Fibroblast of skin of left quadriceps (primary cell): ENCODE measurements around the gene VPS16.

ENCODE experiments used
- DNase-seq, 2 experiments: peaks; one replicate each; pipeline ENCODE4 v3.0.0-alpha.2; 2013; ENCODE audit warnings: low read depth in 2 of 2

Gene VPS16

GRCh38 chr20:2899243-2899642 is 58.7 kb downstream of the VPS16 start:
- no peak for DNase-seq

GRCh38 chr20:2900845-2901592 is 60.5 kb downstream of the VPS16 start:
- no peak for DNase-seq

GRCh38 chr20:2902291-2902690 is 61.7 kb downstream of the VPS16 start:
- DNase-seq: no peak

- no peak for DNase-seq
Measured at GRCh38 chr20:2902818-2903217, 62.3 kb downstream of the VPS16 start.

- DNase-seq: no peak
Measured at GRCh38 chr20:2903686-2904085, 63.1 kb downstream of the VPS16 start.

- DNase-seq: no peak
Measured at GRCh38 chr20:2907519-2907918, 67.0 kb downstream of the VPS16 start.

GRCh38 chr20:2909953-2910352 is 69.4 kb downstream of the VPS16 start:
- no peak for DNase-seq

GRCh38 chr20:2911200-2911599 is 70.7 kb downstream of the VPS16 start:
- DNase-seq: no peak

- DNase-seq: no peak
Measured at GRCh38 chr20:2914160-2914559, 73.6 kb downstream of the VPS16 start.
